Hepatic stellate cell (primary cell): ENCODE data around the gene HEATR1.
"Not testable (repeated sequence)": the region's sequence is repeated elsewhere in the genome, so short reads cannot be mapped to it uniquely, and the experiment has no call there.

Source experiments
- DNase-seq: peaks from one replicate; pipeline ENCODE4 v3.0.0; 2011; ENCODE audit warnings: low spot score

HEATR1 gene

GRCh38 chr1:236603991-236604904 lies at the start of gene HEATR1:
Gene HEATR1, minus strand, starts transcription at chr1:236604516. Its CDS starts 421 bp downstream, at chr1:236604095.
- DNase-seq = peak; percentile 86

GRCh38 chr1:236645016-236645680 lies 40.8 kb upstream of the HEATR1 start:
- no peak for DNase-seq

GRCh38 chr1:236642763-236643162 lies 38.4 kb upstream of the HEATR1 start:
- DNase-seq = no peak

- DNase-seq = no peak
Measured at GRCh38 chr1:236639686-236640085, 35.4 kb upstream of the HEATR1 start.

- no peak for DNase-seq
Measured at GRCh38 chr1:236638945-236639344, 34.6 kb upstream of the HEATR1 start.

- no peak for DNase-seq
Measured at GRCh38 chr1:236636017-236636416, 31.7 kb upstream of the HEATR1 start.

- DNase-seq = no peak
Measured at GRCh38 chr1:236627727-236628408, 23.6 kb upstream of the HEATR1 start.

GRCh38 chr1:236623371-236624166 lies 19.3 kb upstream of the HEATR1 start:
- no peak for DNase-seq

- no peak for DNase-seq
Measured at GRCh38 chr1:236622407-236622806, 18.1 kb upstream of the HEATR1 start.

GRCh38 chr1:236619398-236619797 lies 15.1 kb upstream of the HEATR1 start:
- no peak for DNase-seq

- DNase-seq = no peak
Measured at GRCh38 chr1:236618507-236618906, 14.2 kb upstream of the HEATR1 start.

GRCh38 chr1:236615399-236616148 lies 11.3 kb upstream of the HEATR1 start:
- no peak for DNase-seq

GRCh38 chr1:236612349-236612748 lies 8.0 kb upstream of the HEATR1 start:
- no peak for DNase-seq

- DNase-seq = peak; percentile 11
Measured at GRCh38 chr1:236608930-236609726, 4.8 kb upstream of the HEATR1 start.

GRCh38 chr1:236607597-236607996 lies 3.3 kb upstream of the HEATR1 start:
- DNase-seq = not testable (repeated sequence)

GRCh38 chr1:236604905-236605806 lies 840 bp upstream of the HEATR1 start:
- DNase-seq = no peak

- no peak for DNase-seq
Measured at GRCh38 chr1:236602171-236602570, 2.1 kb downstream of the HEATR1 start.

GRCh38 chr1:236590553-236591150 lies 13.7 kb downstream of the HEATR1 start:
- DNase-seq = no peak

- DNase-seq = no peak
Measured at GRCh38 chr1:236589531-236589930, 14.8 kb downstream of the HEATR1 start.
